Activated B cell treated with CpG ODN at 0.5 μM for 24 hours (primary cell): ENCODE measurements around the gene VTA1. TPM values are rescaled to one million over a fixed set of nuclear protein-coding genes. Genes with fewer than 3 reads are reported as not detected.
"Not testable (repeated sequence)": the region's sequence is repeated elsewhere in the genome, so short reads cannot be mapped to it uniquely, and the experiment has no call there.

Experiments
- ATAC-seq: fragments of 200-7000 bp; cut with Tn5 transposase; one replicate; pipeline ENCODE4 v1.10.0; 2021; ENCODE audit warnings: low read depth, mild to moderate bottlenecking, moderate library complexity
- CTCF ChIA-PET: fragments of 350-600 bp; sonication (Branson Sonifier 250); formaldehyde crosslinking; loops from one replicate; lab custom pipeline; 2021; ENCODE audit warnings: antibody characterized with exemption; lab: Charles Lee
- POLR2A ChIA-PET: fragments of 350-600 bp; sonication (Branson Sonifier 250); formaldehyde crosslinking; loops from one replicate; lab custom pipeline; 2021; ENCODE audit warnings: antibody characterized with exemption; lab: Charles Lee
- DNase-seq: peaks from one replicate; pipeline ENCODE4 v3.0.0; 2022
- H3K27ac Mint-ChIP-seq: one replicate; pipeline ENCODE4 v1.8.0; 2020; ENCODE audit warnings: mixed read lengths
- H3K27me3 Mint-ChIP-seq: one replicate; pipeline ENCODE4 v1.8.0; 2021; ENCODE audit warnings: mixed read lengths
- H3K36me3 Mint-ChIP-seq: one replicate; pipeline ENCODE4 v1.8.0; 2021; ENCODE audit warnings: low read depth, mixed read lengths
- H3K4me1 Mint-ChIP-seq: one replicate; pipeline ENCODE4 v1.8.0; 2021; ENCODE audit warnings: mixed read lengths
- H3K4me3 Mint-ChIP-seq: one replicate; pipeline ENCODE4 v1.8.0; 2020; ENCODE audit warnings: mild to moderate bottlenecking, mixed read lengths
- H3K9me3 Mint-ChIP-seq: one replicate; pipeline ENCODE4 v1.8.0; 2020; ENCODE audit warnings: mixed read lengths
- intact Hi-C: fragments of 100-400 bp; cut with micrococcal nuclease; formaldehyde crosslinking; loops from one replicate; pipeline ENCODE4 v1.15.1; 2024
- total RNA-seq: library from RNA; stranded (reverse); gene quantifications from 2 replicates; pipeline ENCODE4 v1.2.3, GENCODE V29; 2022
- TF ChIP-seq, protein P1 (sequence below): fragments of 200-600 bp; IDR thresholded peaks from one replicate; pipeline ENCODE4 v1.8.0; 2022; ENCODE audit warnings: antibody characterized with exemption, mild to moderate bottlenecking

Gene VTA1
- total RNA-seq, 1 donor from 2014 or later, result 30.3 TPM

DNA sequence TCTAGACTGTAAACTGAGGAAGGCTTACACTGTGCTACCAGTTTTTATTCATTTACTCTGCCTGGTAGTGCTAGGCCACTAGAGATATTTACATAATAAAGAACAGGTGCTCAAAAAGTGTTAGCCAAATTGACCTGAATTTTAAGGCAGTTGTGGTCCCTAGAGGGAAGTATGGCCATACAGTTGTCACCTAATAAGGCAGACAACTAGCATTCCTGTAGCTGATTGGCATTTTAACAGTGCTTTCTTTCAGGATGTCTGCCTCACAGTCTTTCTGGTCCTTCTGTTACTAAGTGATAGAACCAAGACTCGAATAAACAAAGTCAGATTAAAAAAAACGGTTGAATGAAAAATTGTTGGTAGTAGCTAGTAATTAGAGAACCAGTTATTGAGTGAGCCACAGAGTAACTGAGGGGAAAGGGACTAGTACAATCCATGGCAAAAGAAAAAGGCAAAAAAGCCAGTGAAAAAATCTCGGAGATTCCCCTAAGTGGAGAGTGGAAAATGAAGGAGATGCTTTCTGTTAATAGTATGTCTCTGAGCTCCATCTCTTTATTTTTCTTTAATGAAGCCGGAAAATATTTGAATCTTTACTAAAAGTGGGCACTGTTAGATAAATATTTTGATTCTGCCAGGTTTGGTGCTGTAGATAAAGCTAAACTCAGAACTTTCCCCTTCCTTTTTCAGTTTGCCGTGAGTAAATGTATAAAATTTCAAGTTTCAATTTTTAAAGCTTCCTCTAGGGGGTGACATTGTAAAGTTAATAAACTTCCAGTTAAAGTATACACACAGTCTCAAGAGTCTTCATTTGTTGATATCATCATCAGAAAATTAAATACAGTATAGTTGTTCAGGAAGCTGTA, 9.1 kb downstream of the VTA1 start:
- ChIA-PET CTCF (interaction anchor here (1.2 to 1.9 kb wide), 4 partner anchors 9 to 41 kb away, joined by 3 to 9 read pairs (median 4); partner anchors contain the start of genes NMBR and VTA1), POLR2A (interaction anchor here (0.9 kb wide), 1 partner anchor 9 kb away, joined by 3 read pairs; the partner anchor contains the start of gene NMBR)
- DNase-seq (no peak), ATAC-seq (no peak)
- Mint-ChIP-seq H3K27ac (no peak overlapping the region), H3K4me1 (peaks cover 42% of the 10 kb centered on the region), H3K27me3 (no peaks in the 10 kb centered on the region), H3K9me3 (no peaks in the 10 kb centered on the region), H3K36me3 (peaks cover 15% of the 10 kb centered on the region), H3K4me3 (no peak overlapping the region)
- intact Hi-C loops, result no loop called here
- TF ChIP-seq, protein P1, sequence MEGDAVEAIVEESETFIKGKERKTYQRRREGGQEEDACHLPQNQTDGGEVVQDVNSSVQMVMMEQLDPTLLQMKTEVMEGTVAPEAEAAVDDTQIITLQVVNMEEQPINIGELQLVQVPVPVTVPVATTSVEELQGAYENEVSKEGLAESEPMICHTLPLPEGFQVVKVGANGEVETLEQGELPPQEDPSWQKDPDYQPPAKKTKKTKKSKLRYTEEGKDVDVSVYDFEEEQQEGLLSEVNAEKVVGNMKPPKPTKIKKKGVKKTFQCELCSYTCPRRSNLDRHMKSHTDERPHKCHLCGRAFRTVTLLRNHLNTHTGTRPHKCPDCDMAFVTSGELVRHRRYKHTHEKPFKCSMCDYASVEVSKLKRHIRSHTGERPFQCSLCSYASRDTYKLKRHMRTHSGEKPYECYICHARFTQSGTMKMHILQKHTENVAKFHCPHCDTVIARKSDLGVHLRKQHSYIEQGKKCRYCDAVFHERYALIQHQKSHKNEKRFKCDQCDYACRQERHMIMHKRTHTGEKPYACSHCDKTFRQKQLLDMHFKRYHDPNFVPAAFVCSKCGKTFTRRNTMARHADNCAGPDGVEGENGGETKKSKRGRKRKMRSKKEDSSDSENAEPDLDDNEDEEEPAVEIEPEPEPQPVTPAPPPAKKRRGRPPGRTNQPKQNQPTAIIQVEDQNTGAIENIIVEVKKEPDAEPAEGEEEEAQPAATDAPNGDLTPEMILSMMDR, result no peak

DNA sequence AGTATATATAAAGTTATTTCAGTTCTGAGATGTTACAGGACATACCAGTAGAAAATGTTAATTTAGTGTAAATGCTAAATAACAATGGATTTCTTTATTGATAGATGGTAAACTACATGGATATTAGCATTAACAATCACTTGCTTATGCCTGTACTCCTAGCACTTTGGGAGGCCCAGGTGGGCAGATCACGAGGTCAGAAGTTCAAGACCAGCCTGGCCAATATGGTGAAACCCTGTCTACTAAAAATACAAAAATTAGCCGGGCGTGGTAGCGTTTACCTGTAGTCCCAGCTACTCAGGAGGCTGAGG, 9.7 kb downstream of the VTA1 start:
- H3K4me3 Mint-ChIP-seq, H3K27ac Mint-ChIP-seq, DNase-seq, intact Hi-C loops, H3K9me3 Mint-ChIP-seq, H3K27me3 Mint-ChIP-seq, ATAC-seq, POLR2A ChIA-PET: not testable (repeated sequence)
- H3K36me3 Mint-ChIP-seq, result peaks cover 15% of the 10 kb centered on the region
- H3K4me1 Mint-ChIP-seq, result peaks cover 40% of the 10 kb centered on the region
- CTCF ChIA-PET, result interaction anchor here (1.4 to 1.9 kb wide), 3 partner anchors 9 to 40 kb away, joined by 3 to 9 read pairs (median 4); partner anchors contain the start of genes NMBR and VTA1

DNA sequence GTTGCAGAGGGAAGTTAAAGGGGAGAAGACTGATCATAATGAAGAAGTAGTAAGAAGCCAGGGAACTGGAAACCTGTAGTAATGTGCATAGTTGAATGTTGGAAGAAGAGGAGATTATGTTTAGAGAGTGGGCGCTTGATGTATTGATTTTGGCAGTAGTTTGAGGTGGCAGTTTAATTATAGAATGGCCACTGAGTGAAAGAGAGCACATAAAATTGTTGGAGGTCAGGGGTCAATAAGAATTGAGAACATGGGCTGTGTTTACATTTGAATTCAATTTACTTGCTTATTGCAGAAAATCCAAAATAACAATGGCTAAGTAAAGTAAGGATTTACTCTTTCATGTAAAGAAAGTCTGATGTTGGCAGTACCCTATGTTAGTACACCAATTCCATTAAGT, 15.7 kb downstream of the VTA1 start:
- no peaks in the 10 kb centered on the region for H3K27me3 Mint-ChIP-seq
- peaks cover 26% of the 10 kb centered on the region for H3K4me1 Mint-ChIP-seq
- TF ChIP-seq, protein P1, result no peak
- DNase-seq (no peak), ATAC-seq (no peak)
- ChIA-PET CTCF (no interaction called here), POLR2A (no interaction called here)
- H3K27ac Mint-ChIP-seq, result no peak overlapping the region
- no peak overlapping the region for H3K4me3 Mint-ChIP-seq
- intact Hi-C loops, result no loop called here
- H3K9me3 Mint-ChIP-seq, result no peaks in the 10 kb centered on the region
- H3K36me3 Mint-ChIP-seq, result peaks cover 30% of the 10 kb centered on the region

DNA sequence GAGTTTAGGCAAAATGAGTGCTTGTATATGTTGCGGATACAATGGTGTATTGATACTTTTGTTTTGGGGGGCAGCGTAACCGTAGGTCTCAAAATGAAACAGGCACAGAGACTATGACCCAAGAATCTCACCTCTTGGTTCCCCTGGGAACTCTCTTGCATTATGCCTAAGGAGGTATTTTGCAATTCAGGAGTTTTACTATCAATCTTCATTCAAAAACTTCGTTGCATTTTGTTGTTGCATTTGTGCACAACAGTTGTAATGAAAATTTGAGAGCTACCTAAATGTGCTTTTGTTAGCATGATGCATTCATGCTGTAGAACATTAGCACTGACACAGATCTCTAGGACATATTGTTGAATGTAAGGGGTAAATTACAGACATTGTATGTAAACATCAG, 18.2 kb downstream of the VTA1 start:
- ChIA-PET CTCF (no interaction called here), POLR2A (no interaction called here)
- H3K27ac Mint-ChIP-seq, result no peak overlapping the region
- peaks cover 38% of the 10 kb centered on the region for H3K36me3 Mint-ChIP-seq
- H3K4me1 Mint-ChIP-seq, result peaks cover 22% of the 10 kb centered on the region
- H3K9me3 Mint-ChIP-seq, result no peaks in the 10 kb centered on the region
- intact Hi-C loops, result no loop called here
- no peak for ATAC-seq
- TF ChIP-seq, protein P1, result no peak
- no peak overlapping the region for H3K4me3 Mint-ChIP-seq
- no peak for DNase-seq
- no peaks in the 10 kb centered on the region for H3K27me3 Mint-ChIP-seq

DNA sequence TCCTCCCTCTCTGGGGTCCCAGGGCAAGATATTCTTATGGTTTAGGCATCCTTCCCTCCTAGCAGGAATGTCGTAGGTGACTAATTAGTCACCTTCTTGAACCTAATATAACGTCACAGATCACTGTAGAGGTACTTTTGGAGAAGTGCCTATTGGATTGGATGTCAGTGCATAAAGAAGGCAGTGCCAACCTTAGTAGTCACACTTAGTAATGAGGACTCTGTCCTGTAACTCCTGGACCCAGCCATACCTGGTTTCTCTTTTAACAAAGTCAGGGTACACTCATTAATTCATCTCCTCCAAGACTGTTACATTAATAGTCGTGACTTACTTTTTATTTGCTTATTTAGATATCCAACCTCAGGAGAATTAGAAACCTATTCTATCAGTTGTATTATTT, 20.0 kb downstream of the VTA1 start:
- H3K27me3 Mint-ChIP-seq, result no peaks in the 10 kb centered on the region
- ChIA-PET POLR2A (no interaction called here), CTCF (no interaction called here)
- H3K9me3 Mint-ChIP-seq, result no peaks in the 10 kb centered on the region
- intact Hi-C loops, result no loop called here
- ATAC-seq (no peak), DNase-seq (no peak)
- H3K36me3 Mint-ChIP-seq, result peaks cover 49% of the 10 kb centered on the region
- no peak overlapping the region for H3K27ac Mint-ChIP-seq
- peaks cover 17% of the 10 kb centered on the region for H3K4me1 Mint-ChIP-seq
- H3K4me3 Mint-ChIP-seq, result no peak overlapping the region
- TF ChIP-seq, protein P1, result no peak
